NCI-H82 treated with DMSO at 0.1 percent for 48 hours (cell line): ENCODE results near the gene SORT1.
"Not testable (repeated sequence)": the region's sequence is repeated elsewhere in the genome, so short reads cannot be mapped to it uniquely, and the experiment has no call there.

Experiments used
- DNase-seq: peaks from one replicate; lab custom pipeline; 2025; ENCODE audit not compliant: unreplicated experiment; lab: John Stamatoyannopoulos, UW

The SORT1 gene

GRCh38 chr1:109398343-109399225 is 866 bp upstream of the SORT1 start:
- no peak for DNase-seq

DNA sequence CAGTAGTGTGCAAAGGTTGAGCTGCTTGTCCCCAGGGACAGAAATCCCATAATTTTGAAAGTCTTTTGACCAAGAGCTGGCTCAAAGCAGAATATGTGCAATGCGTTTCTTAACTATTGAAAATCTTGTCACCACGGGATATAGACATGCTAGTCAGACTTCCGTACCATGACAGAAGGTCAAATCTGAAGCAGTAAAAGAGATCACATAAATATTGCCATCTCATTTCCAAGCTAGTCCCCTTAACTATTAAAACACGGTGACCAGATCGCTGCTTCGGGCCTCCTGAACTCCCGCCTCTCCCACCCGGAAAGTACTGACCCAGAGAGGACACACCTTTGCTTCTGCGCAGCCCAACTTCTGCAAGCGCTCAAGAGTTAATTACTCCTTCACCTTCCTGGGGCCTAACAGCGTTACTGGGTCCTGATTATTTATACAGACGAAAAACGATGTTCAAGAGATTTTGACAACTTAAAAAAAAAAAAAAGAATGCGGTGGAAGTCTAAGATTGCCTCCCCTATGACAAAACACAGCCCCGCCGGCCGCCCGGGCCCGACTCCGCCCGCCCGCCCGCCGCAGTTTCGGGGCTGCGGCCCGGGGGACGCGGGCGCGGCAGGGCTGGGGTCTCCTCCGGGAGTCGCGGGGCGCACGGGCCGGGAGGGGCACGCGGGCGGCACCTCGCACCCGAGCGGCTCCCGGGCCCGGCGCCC is 692 bp downstream of the SORT1 start:
- no peak for DNase-seq

GRCh38 chr1:109396513-109396839 is 1.2 kb downstream of the SORT1 start:
- no peak for DNase-seq

GRCh38 chr1:109395602-109396512 is 1.9 kb downstream of the SORT1 start:
- no peak for DNase-seq

GRCh38 chr1:109395282-109395599 is 2.5 kb downstream of the SORT1 start:
- DNase-seq, result not testable (repeated sequence)

DNA sequence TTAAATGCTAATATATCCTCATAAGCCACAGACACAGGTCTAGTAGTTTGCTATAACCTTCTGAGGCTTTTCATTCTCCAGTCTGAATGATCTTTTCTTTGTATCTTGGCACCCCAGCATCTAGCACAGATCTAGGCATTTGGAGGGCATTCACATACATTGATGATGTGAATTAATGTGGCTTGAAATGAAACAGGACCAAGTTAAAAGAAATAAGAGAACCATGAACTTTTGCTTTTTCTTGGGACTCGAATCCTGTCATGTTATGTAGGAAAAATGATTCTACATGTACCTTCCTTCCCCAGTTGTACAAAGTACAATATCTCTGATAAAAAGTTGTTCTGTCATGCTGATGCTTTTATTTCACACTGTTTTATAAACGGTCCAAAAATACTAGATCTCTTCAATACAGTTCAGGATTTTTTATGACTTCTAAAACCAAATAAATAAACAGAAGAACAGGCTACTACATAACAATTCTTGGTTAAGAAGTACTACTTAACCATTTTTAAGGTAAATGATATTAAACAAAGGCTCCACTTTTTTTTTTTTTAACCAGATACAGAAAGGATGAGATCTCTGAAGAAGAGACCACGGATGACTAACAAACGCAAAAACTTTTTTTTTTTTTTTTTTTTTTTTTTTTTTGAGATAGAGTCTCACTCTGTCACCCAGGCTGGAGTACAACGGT is 3.0 kb downstream of the SORT1 start:
- no peak for DNase-seq

DNA sequence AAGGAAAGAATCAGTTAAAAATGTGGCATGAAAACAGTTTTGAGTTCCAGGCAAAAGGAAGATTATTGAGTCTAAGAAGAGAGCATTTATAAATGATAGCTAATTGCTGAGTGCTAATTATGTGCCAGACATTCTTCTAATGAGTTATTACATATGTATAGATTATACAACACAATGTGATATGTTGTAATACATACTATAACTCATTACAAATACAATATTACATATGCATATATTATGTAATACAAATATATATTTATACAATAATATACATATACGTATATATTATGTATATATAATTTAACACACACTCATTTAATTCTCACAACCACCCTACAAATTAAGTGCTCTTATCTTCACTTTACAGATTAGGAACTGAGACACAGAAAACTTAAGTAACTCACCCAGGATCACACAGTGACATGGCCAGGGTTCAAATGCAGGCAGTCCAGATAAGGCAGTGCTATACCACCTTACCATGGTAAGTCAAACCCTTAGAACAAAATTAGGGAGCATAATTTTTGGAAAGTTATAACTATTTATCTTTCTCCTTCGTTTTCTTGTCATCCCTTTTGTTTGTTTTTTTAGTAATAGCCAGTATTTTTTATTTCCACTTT is 4.0 kb downstream of the SORT1 start:
- no peak for DNase-seq

DNA sequence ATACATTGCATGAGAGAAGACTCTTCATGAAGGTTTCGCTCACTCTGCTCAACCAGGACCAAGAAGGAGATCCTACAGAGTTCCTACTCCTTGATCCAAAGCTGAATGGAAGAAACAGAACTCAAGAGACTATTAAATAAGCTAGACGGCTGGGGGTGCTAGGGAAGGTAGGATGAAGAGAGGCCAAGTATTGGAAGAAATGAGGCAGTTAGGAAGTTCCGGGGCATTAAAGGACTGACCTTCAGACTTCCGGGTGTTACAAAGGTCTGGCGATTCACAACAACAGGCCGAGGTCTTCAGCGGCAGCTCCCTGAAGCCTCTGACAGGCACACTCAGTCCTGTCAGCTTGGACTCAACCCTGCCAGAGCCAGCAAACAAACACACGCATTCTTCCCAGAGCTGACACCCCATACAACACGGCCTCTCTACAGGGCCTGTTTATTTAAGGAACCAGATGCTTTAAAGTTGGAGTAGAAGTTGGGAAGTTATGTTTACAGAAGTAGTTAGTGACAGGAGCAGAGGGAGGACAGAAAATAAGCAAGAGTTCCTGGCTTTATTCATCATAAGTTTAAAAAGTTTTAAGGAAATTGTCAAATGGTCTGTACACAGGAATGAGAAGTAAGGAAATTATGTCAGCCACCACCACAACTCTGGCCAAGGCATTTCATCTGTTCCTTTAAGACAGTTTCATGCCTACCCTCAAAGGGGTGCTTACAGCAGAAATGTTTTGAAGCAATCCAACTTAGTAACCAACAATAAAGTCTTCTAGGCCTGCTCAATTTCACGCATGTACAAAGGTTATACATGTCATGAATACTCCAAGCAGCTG is 4.7 kb downstream of the SORT1 start:
- no peak for DNase-seq

GRCh38 chr1:109392037-109392787 is 5.5 kb downstream of the SORT1 start:
- DNase-seq, result no peak

DNA sequence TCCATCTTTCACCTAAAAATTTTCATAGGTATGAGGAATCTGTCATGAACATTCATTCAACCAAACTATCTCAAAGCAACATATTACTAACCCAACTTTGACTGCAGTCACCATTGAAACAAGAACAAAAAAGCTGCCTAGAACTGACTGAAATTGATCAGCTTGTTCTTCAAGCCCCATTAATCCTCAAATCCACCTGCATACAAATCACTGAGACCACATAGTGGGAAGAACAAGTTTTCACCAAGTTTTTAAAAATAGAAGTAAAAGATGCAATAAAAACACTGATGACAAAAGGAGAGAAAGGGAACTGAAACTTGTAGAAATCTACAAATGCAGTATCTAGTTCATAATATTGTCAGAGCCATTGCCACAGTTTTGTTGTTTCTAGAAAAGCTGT is 6.1 kb downstream of the SORT1 start:
- no peak for DNase-seq

DNA sequence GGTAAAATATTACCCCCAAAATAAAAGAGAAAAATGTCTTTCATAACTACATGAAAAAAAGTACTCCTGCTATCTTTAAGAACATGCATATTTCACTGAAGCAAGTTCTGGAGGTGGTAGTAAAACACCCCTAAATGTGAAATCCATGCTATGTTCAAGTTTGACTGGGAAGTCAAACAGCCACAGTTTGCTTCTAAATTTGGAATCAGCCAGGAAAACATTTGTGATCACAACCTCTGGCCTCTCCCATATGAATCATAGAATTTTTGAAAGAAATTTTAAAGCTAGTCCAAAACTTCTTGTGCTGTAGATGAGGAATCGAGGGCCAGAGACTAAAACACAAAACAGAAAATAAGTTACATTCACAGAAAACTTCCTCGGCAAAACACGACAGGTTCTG is 6.6 kb downstream of the SORT1 start:
- DNase-seq, result no peak

DNA sequence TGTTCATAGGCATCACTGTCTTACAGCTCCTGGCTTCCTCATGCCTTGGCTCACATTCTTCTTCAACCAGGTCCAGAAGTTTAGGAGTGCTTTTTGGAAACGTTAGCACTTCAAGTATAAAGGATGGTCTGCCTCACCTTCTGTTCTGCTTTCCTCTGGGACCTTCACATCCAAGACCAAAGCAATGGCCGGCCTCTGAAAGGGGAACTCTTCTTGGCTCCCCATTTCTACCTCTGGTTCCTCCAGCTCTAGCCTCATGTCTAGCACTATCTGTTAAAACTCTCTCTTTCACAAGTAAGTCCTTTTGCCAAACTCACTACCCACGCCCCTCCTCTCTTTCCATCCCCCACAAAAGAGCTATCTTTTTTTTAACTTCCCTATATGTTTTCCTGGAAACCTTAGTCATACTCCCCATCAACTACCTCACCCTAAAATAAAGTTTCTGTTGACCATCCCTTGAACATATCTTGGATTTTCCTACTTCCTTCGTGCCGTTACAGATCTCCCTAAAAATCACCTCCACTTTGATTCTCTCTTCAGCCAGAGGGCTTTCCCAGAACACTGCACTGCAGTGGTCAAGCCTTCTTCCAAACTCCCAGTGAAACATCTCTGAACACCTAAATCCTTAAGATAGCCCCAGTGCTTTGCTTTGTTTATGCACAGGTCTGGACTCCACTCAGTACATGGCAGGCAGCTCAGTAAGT is 7.9 kb downstream of the SORT1 start:
- DNase-seq, result no peak

- peak; percentile 20 for DNase-seq
These were observed 8.7 kb downstream of the SORT1 start for GRCh38 chr1:109388884-109389637.

- no peak for DNase-seq
These were observed 9.5 kb downstream of the SORT1 start for GRCh38 chr1:109388208-109388711.

DNA sequence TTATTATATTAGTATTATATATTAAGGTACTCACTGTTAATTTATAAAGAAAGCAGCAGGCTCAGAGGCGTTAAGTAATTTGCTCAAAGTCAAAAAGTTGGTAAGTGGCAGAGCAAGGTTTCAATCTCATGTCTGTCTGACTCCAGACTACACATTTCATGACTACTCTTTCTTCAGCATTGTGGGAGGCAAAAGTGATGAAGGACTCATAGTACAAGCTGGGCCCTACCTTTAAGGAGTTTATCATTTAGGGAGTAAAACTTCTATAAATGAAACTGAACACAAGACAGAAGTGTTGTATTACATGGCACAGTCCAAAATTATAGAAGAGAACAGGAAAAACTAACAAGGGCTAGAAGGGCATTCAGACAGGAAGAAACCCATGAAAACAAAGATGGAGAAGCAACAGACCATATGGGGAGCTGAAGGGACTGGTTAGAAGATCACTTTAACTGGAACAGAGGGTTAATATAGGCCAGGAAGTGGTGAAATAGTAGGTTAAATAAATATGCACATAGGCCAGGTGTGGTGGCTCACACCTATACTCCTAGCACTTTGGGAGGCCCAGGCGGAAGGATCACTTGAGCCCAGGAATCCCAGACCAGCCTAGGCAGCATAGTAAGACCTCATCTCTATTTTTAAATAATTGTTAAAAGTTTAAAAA is 11.5 kb downstream of the SORT1 start:
- no peak for DNase-seq

DNA sequence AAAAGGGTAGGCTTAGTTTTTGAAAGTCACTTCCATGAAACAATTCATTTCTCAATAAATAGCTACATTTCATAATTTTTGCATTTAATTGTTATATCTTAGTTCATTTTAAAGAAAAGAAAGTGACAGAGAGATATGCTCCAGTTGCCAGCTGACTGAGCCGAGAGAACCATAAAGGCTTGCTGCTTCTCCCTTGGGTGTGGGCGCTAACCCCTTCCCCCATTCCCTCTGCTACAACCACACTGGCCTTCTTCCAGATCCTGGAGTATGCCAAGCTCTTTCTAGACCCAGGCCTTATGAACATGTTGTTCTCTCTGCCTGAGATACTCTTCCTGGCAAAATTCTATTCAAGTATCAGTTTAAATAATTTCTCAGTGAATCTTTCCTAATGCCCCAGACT is 12.3 kb downstream of the SORT1 start:
- no peak for DNase-seq

DNA sequence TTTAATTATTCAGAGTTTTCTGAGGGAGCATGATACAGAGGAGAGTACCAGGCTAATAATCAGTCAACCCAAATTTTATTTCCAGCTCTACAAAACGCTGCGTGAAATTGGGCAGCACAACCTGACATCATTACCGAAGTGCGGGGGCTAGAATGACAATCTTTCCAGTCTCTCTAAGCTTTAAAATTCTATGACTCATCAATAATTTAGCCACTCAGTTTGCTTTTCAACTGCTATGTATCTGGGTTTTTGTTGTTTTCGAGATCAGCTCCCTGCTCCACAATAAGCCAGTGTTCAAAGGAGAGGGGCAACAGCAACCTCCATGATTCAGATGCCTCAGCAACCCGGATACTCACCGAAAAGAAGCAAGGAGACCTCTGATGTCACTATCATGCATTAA is 13.9 kb downstream of the SORT1 start:
- no peak for DNase-seq
